Neural progenitor cell (in vitro differentiated cells): ENCODE measurements around the gene ALAD. TPM values are rescaled to one million over a fixed set of nuclear protein-coding genes. Genes with fewer than 3 reads are reported as not detected.

Source experiments
- DNase-seq: peaks from one replicate; pipeline ENCODE4 v3.0.0-alpha.2; 2016; ENCODE audit warnings: low spot score
- H2AFZ ChIP-seq: fragments of 200-600 bp; sonication (generic); replicated peaks from 2 replicates; pipeline ENCODE4 v1.6.1; 2016; ENCODE audit warnings: antibody characterized with exemption
- H3F3A ChIP-seq: fragments of 200-600 bp; sonication (generic); 2 replicates; pipeline ENCODE4 v1.6.1; 2016; ENCODE audit warnings: antibody characterized with exemption, low read depth
- H3K27ac ChIP-seq: fragments of 200-600 bp; sonication (generic); 2 replicates; pipeline ENCODE4 v1.5.1; 2016; ENCODE audit warnings: mild to moderate bottlenecking
- H3K27me3 ChIP-seq: fragments of 200-600 bp; sonication (generic); 2 replicates; pipeline ENCODE4 v1.6.1; 2016; ENCODE audit warnings: mild to moderate bottlenecking, moderate library complexity
- H3K36me3 ChIP-seq: fragments of 200-600 bp; sonication (generic); 2 replicates; pipeline ENCODE4 v1.5.1; 2016
- H3K4me1 ChIP-seq: fragments of 200-600 bp; sonication (generic); 2 replicates; pipeline ENCODE4 v1.6.1; 2016; ENCODE audit warnings: mixed run types
- H3K4me2 ChIP-seq: fragments of 200-600 bp; sonication (generic); 2 replicates; pipeline ENCODE4 v1.6.1; 2016
- H3K4me3 ChIP-seq: fragments of 200-600 bp; sonication (generic); 2 replicates; pipeline ENCODE4 v1.5.1; 2016
- H3K79me2 ChIP-seq: fragments of 200-600 bp; sonication (generic); 2 replicates; pipeline ENCODE4 v1.6.1; 2016; ENCODE audit warnings: low read depth
- H3K9ac ChIP-seq: fragments of 200-600 bp; sonication (generic); 2 replicates; pipeline ENCODE4 v1.6.1; 2016
- H3K9me3 ChIP-seq: fragments of 200-600 bp; sonication (generic); 2 replicates; pipeline ENCODE4 v1.5.1; 2016; ENCODE audit warnings: low read depth
- H4K20me1 ChIP-seq: fragments of 200-600 bp; sonication (generic); 2 replicates; pipeline ENCODE4 v1.6.1; 2016; ENCODE audit warnings: low read depth
- H3K27ac Mint-ChIP-seq: 3 replicates; pipeline ENCODE4 v1.8.0; 2021; ENCODE audit warnings: mixed read lengths
- H3K27me3 Mint-ChIP-seq: 2 replicates; pipeline ENCODE4 v1.8.0; 2022; ENCODE audit warnings: low read depth, mild to moderate bottlenecking, inconsistent platforms, moderate library complexity, mixed read lengths; ENCODE audit not compliant: insufficient read depth
- H3K36me3 Mint-ChIP-seq: 3 replicates; pipeline ENCODE4 v1.8.0; 2021; ENCODE audit warnings: mixed read lengths
- H3K4me1 Mint-ChIP-seq: 3 replicates; pipeline ENCODE4 v1.8.0; 2021; ENCODE audit warnings: mixed read lengths
- H3K4me3 Mint-ChIP-seq: 3 replicates; pipeline ENCODE4 v1.8.0; 2021; ENCODE audit warnings: mild to moderate bottlenecking, moderate library complexity, mixed read lengths
- H3K9me3 Mint-ChIP-seq: 3 replicates; pipeline ENCODE4 v1.8.0; 2020; ENCODE audit warnings: mixed read lengths
- CTCF ChIP-seq: fragments of 200-600 bp; sonication (generic); IDR thresholded peaks from 2 replicates; pipeline ENCODE4 v1.5.1; 2017; ENCODE audit warnings: antibody characterized with exemption, mild to moderate bottlenecking
- EZH2 ChIP-seq: fragments of 200-600 bp; sonication (generic); IDR thresholded peaks from 2 replicates; pipeline ENCODE4 v1.6.1; 2017; ENCODE audit warnings: antibody characterized with exemption, mild to moderate bottlenecking, moderate library complexity
- EZH2phosphoT487 ChIP-seq: fragments of 200-600 bp; sonication (generic); IDR thresholded peaks from 2 replicates; pipeline ENCODE4 v1.6.1; 2017; ENCODE audit warnings: antibody characterized with exemption
- total RNA-seq: library from RNA; depleted of rRNA; stranded (reverse); fragments of >200 nt; gene quantifications from 2 replicates; pipeline ENCODE4 v1.2.3, GENCODE V29; 2015; ENCODE audit warnings: low replicate concordance

ALAD gene
- total RNA-seq, 1 donor from 2014 or later, result 17.4 TPM

- Mint-ChIP-seq H3K4me3 (no peak overlapping the region), H3K9me3 (no peaks in the 10 kb centered on the region), H3K27me3 (peaks cover 65% of the 10 kb centered on the region), H3K4me1 (peaks cover 8% of the 10 kb centered on the region), H3K27ac (no peak overlapping the region), H3K36me3 (no peaks in the 10 kb centered on the region)
- no peak overlapping the region for H2AFZ ChIP-seq
- DNase-seq, result no peak
- no peak overlapping the region for H3K4me3 ChIP-seq
- H3F3A ChIP-seq, result no peaks in the 10 kb centered on the region
- H4K20me1 ChIP-seq, result peaks cover 5% of the 10 kb centered on the region
- peaks cover 7% of the 10 kb centered on the region for H3K4me1 ChIP-seq
- no peak overlapping the region for H3K9ac ChIP-seq
- H3K36me3 ChIP-seq, result no peaks in the 10 kb centered on the region
- TF ChIP-seq EZH2, result no peak
- no peak for TF ChIP-seq CTCF
- TF ChIP-seq EZH2phosphoT487, result no peak
- peaks cover 57% of the 10 kb centered on the region for H3K27me3 ChIP-seq
- no peaks in the 10 kb centered on the region for H3K79me2 ChIP-seq
- H3K4me2 ChIP-seq, result no peak overlapping the region
- H3K9me3 ChIP-seq, result no peaks in the 10 kb centered on the region
- no peak overlapping the region for H3K27ac ChIP-seq
Observed at GRCh38 chr9:113352006-113352405, 49.1 kb downstream of the ALAD start.

GRCh38 chr9:113350937-113351336 is 50.1 kb downstream of the ALAD start:
- H3K79me2 ChIP-seq, result no peaks in the 10 kb centered on the region
- peaks cover 5% of the 10 kb centered on the region for H4K20me1 ChIP-seq
- H3K9ac ChIP-seq, result no peak overlapping the region
- H3K27me3 Mint-ChIP-seq, result peaks cover 63% of the 10 kb centered on the region
- peaks cover 7% of the 10 kb centered on the region for H3K4me1 ChIP-seq
- no peak for DNase-seq
- H3K4me3 Mint-ChIP-seq, result peak overlapping the region; percentile 80
- no peaks in the 10 kb centered on the region for H3F3A ChIP-seq
- H3K4me1 Mint-ChIP-seq, result peaks cover 8% of the 10 kb centered on the region
- H3K4me2 ChIP-seq, result no peak overlapping the region
- no peaks in the 10 kb centered on the region for H3K9me3 Mint-ChIP-seq
- no peak overlapping the region for H3K27ac ChIP-seq
- peaks cover 65% of the 10 kb centered on the region for H3K27me3 ChIP-seq
- no peak overlapping the region for H3K27ac Mint-ChIP-seq
- TF ChIP-seq EZH2 (no peak), CTCF (no peak), EZH2phosphoT487 (no peak)
- H3K36me3 ChIP-seq, result no peaks in the 10 kb centered on the region
- no peaks in the 10 kb centered on the region for H3K36me3 Mint-ChIP-seq
- no peak overlapping the region for H3K4me3 ChIP-seq
- no peaks in the 10 kb centered on the region for H3K9me3 ChIP-seq
- no peak overlapping the region for H2AFZ ChIP-seq

GRCh38 chr9:113350107-113350661 is 50.9 kb downstream of the ALAD start:
- TF ChIP-seq EZH2 (peak; percentile 45), EZH2phosphoT487 (peak; percentile 13), CTCF (no peak)
- Mint-ChIP-seq H3K36me3 (no peaks in the 10 kb centered on the region), H3K27ac (no peak overlapping the region), H3K4me3 (peak overlapping the region; percentile 80), H3K9me3 (no peaks in the 10 kb centered on the region), H3K4me1 (peaks cover 8% of the 10 kb centered on the region), H3K27me3 (peaks cover 60% of the 10 kb centered on the region)
- Histone ChIP-seq H3K27me3 (peaks cover 69% of the 10 kb centered on the region), H4K20me1 (peaks cover 5% of the 10 kb centered on the region), H3K36me3 (no peaks in the 10 kb centered on the region), H3K4me2 (peak overlapping the region; percentile 82), H3F3A (no peaks in the 10 kb centered on the region), H3K4me1 (peaks cover 7% of the 10 kb centered on the region), H3K9me3 (no peaks in the 10 kb centered on the region), H3K9ac (no peak overlapping the region), H3K4me3 (peak overlapping the region; percentile 54), H2AFZ (no peak overlapping the region), H3K27ac (no peak overlapping the region), H3K79me2 (no peaks in the 10 kb centered on the region)
- DNase-seq, result peak; percentile 16
